NCI-H187 treated with DMSO at 0.1 percent for 48 hours (cell line): ENCODE measurements around the gene MAGI2.

Source experiments
- DNase-seq: peaks from one replicate; lab custom pipeline; 2025; lab: John Stamatoyannopoulos, UW

The MAGI2 gene

GRCh38 chr7:78787854-78788253 is 665.6 kb downstream of the MAGI2 start:
- DNase-seq, result no peak

GRCh38 chr7:78786055-78786454 is 667.4 kb downstream of the MAGI2 start:
- DNase-seq, result no peak

- DNase-seq, result no peak
Observed at GRCh38 chr7:78783179-78783962, 670.1 kb downstream of the MAGI2 start.

- no peak for DNase-seq
Observed at GRCh38 chr7:78780560-78780959, 672.9 kb downstream of the MAGI2 start.

- no peak for DNase-seq
Observed at GRCh38 chr7:78779788-78780187, 673.7 kb downstream of the MAGI2 start.

- no peak for DNase-seq
Observed at GRCh38 chr7:78777829-78778228, 675.6 kb downstream of the MAGI2 start.

GRCh38 chr7:78770422-78771410 is 682.8 kb downstream of the MAGI2 start:
- peak; percentile 32 for DNase-seq

GRCh38 chr7:78769481-78770101 is 683.9 kb downstream of the MAGI2 start:
- no peak for DNase-seq

- no peak for DNase-seq
Observed at GRCh38 chr7:78768859-78769258, 684.6 kb downstream of the MAGI2 start.

GRCh38 chr7:78765943-78766729 is 687.3 kb downstream of the MAGI2 start:
- no peak for DNase-seq

GRCh38 chr7:78764571-78764970 is 688.9 kb downstream of the MAGI2 start:
- DNase-seq, result no peak

GRCh38 chr7:78762625-78763024 is 690.8 kb downstream of the MAGI2 start:
- DNase-seq, result no peak

- no peak for DNase-seq
Observed at GRCh38 chr7:78760620-78761355, 692.7 kb downstream of the MAGI2 start.

GRCh38 chr7:78752554-78752953 is 700.9 kb downstream of the MAGI2 start:
- DNase-seq, result no peak

GRCh38 chr7:78751253-78751652 is 702.2 kb downstream of the MAGI2 start:
- no peak for DNase-seq

- DNase-seq, result no peak
Observed at GRCh38 chr7:78749052-78749746, 704.3 kb downstream of the MAGI2 start.

GRCh38 chr7:78747592-78747991 is 705.9 kb downstream of the MAGI2 start:
- no peak for DNase-seq

- DNase-seq, result no peak
Observed at GRCh38 chr7:78746301-78746700, 707.2 kb downstream of the MAGI2 start.

GRCh38 chr7:78742694-78743093 is 710.8 kb downstream of the MAGI2 start:
- DNase-seq, result no peak

- DNase-seq, result no peak
Observed at GRCh38 chr7:78736548-78736947, 716.9 kb downstream of the MAGI2 start.
